ENCODE data around the gene SCGB3A1.

The SCGB3A1 gene

DNA sequence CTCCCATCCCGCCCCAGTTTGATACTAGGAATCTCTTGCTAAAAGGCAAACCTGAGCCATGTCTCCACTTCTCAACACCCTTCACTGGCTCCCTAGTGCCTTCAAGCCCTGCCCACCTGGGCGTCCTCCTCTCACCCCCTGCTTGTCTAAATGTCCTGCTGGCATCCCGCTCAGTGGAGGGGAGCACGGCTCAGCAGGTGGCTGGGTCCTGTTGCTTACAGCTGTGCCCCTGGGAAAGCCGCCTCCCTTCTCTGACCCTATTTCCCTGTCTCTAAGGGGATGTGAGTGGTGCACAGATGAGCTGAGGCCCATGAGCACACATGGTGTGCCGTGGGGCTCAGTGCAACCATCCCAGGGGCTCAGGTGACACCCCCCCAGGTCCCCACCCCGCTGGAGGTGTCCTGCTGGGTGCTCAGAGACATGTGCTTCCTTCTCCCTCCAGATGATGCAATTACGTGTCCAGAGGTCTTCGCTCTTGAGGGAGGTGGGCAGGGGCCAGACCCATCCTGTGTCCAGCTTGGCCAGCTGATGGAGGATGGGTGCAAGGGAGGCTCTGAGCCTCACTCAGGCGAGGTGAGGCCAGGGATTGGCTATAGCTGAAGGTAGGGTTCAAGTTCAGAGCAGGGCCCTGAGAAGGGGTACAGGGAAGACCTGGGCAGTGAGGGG, 34.0 kb upstream of the SCGB3A1 start:
- Histone ChIP-seq H4K8ac (ENCODE audit: low read depth, low read length) (no peak overlapping the region), H3K4me1 (ENCODE audit: control insufficient read depth in 2 of 2, insufficient read depth in 1 of 2, low read depth in 1 of 2, low read length in 2 of 2) (peaks cover 6 to 8% of the 10 kb centered on the region in 2 donors), H3K9ac (ENCODE audit: low read depth, low read length, poor library complexity) (no peak overlapping the region), H3K27me3 (ENCODE audit: control insufficient read depth in 3 of 3, insufficient read depth in 3 of 3, low read depth in 1 of 3, low read length in 3 of 3) (peaks cover 0 to 41% (median 2%) of the 10 kb centered on the region in 3 experiments), H3K4me3 (ENCODE audit: low read length in 2 of 2) (no peak overlapping the region), H4K91ac (ENCODE audit: low read depth, low read length, poor library complexity) (peak overlapping the region; percentile 82), H2AFZ (ENCODE audit: low read length) (no peak overlapping the region), H3K36me3 (replicated peaks in 1 of 2; ENCODE audit: control insufficient read depth in 2 of 2, insufficient read depth in 2 of 2, low read length in 2 of 2) (no peaks in the 10 kb centered on the region), H2BK15ac (ENCODE audit: low read length) (peak overlapping the region; percentile 15), H3K4ac (ENCODE audit: low read length) (no peak overlapping the region), H3K18ac (ENCODE audit: low read length) (no peak overlapping the region), H2BK5ac (ENCODE audit: low read length) (no peak overlapping the region), H3K79me1 (ENCODE audit: low read depth, low read length) (no peaks in the 10 kb centered on the region), H2AK5ac (ENCODE audit: low read depth, low read length) (peak overlapping the region; percentile 20), H3K9me3 (replicated peaks in 1 of 2; ENCODE audit: control insufficient read depth in 2 of 2, insufficient read depth in 1 of 2, low read depth in 1 of 2, low read length in 2 of 2) (peaks cover 0 to 4% of the 10 kb centered on the region in 2 donors), H3K27ac (replicated peaks; ENCODE audit: low read length) (no peak overlapping the region), H2BK12ac (ENCODE audit: low read length) (no peak overlapping the region), H3K4me2 (ENCODE audit: insufficient read depth, low read length, poor library complexity, severe bottlenecking) (no peak overlapping the region), H3K23ac (ENCODE audit: low read depth, low read length, poor library complexity) (no peak overlapping the region), H2BK120ac (ENCODE audit: low read depth, low read length) (no peak overlapping the region), H3K14ac (ENCODE audit: low read length) (peak overlapping the region; percentile 75)
- no CpG with 5 or more reads among the region's 10 CpGs for WGBS, 2 donors (ENCODE audit: extremely low coverage in 2 of 2, insufficient read length in 2 of 2, insufficient replicate concordance in 1 of 2)
- DNase-seq (ENCODE audit: low spot score): no peak

DNA sequence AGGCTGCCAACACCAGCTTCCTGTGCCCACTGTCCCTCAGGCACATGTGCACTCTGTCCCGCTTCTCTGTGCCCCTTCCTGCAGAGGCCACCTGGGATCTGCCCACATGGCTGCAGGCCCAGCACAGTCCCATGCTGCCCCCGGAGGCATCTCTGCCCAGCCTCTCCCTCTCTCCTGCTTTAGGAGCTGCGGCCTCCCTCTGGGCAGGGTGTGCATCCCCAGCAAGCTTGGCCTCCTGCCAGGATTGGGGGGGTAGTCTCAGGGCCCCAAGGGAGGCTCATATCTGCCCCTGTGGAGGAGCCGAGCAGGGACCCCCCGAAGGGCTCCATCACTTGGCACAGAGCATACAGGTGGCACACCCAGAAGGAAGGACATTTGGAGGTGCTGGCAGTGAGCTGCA, 33.3 kb upstream of the SCGB3A1 start:
- H3K18ac ChIP-seq (ENCODE audit: low read length): no peak overlapping the region
- H3K4me1 ChIP-seq (ENCODE audit: control insufficient read depth in 2 of 2, insufficient read depth in 1 of 2, low read depth in 1 of 2, low read length in 2 of 2): peaks cover 6 to 8% of the 10 kb centered on the region in 2 donors
- WGBS, 2 donors (ENCODE audit: extremely low coverage in 2 of 2, insufficient read length in 2 of 2, insufficient replicate concordance in 1 of 2): no CpG with 5 or more reads among the region's 5 CpGs
- no peak overlapping the region for H2BK120ac ChIP-seq (ENCODE audit: low read depth, low read length)
- no peaks in the 10 kb centered on the region for H3K79me1 ChIP-seq (ENCODE audit: low read depth, low read length)
- H3K9me3 ChIP-seq (replicated peaks in 1 of 2; ENCODE audit: control insufficient read depth in 2 of 2, insufficient read depth in 1 of 2, low read depth in 1 of 2, low read length in 2 of 2): peaks cover 0 to 4% of the 10 kb centered on the region in 2 donors
- peaks cover 0 to 38% (median 4%) of the 10 kb centered on the region in 3 experiments for H3K27me3 ChIP-seq (ENCODE audit: control insufficient read depth in 3 of 3, insufficient read depth in 3 of 3, low read depth in 1 of 3, low read length in 3 of 3)
- H2BK5ac ChIP-seq (ENCODE audit: low read length): no peak overlapping the region
- H3K23ac ChIP-seq (ENCODE audit: low read depth, low read length, poor library complexity): no peak overlapping the region
- H2BK12ac ChIP-seq (ENCODE audit: low read length): no peak overlapping the region
- H3K9ac ChIP-seq (ENCODE audit: low read depth, low read length, poor library complexity): no peak overlapping the region
- no peak overlapping the region for H4K8ac ChIP-seq (ENCODE audit: low read depth, low read length)
- no peak overlapping the region for H3K27ac ChIP-seq (replicated peaks; ENCODE audit: low read length)
- no peak overlapping the region for H3K14ac ChIP-seq (ENCODE audit: low read length)
- no peak for DNase-seq (ENCODE audit: low spot score)
- peak overlapping the region; percentile 75 for H2AK5ac ChIP-seq (ENCODE audit: low read depth, low read length)
- no peaks in the 10 kb centered on the region for H3K36me3 ChIP-seq (replicated peaks in 1 of 2; ENCODE audit: control insufficient read depth in 2 of 2, insufficient read depth in 2 of 2, low read length in 2 of 2)
- no peak overlapping the region for H2BK15ac ChIP-seq (ENCODE audit: low read length)
- no peak overlapping the region for H3K4me2 ChIP-seq (ENCODE audit: insufficient read depth, low read length, poor library complexity, severe bottlenecking)
- no peak overlapping the region for H3K4me3 ChIP-seq (ENCODE audit: low read length in 2 of 2)
- H4K91ac ChIP-seq (ENCODE audit: low read depth, low read length, poor library complexity): no peak overlapping the region
- no peak overlapping the region for H3K4ac ChIP-seq (ENCODE audit: low read length)
- no peak overlapping the region for H2AFZ ChIP-seq (ENCODE audit: low read length)

DNA sequence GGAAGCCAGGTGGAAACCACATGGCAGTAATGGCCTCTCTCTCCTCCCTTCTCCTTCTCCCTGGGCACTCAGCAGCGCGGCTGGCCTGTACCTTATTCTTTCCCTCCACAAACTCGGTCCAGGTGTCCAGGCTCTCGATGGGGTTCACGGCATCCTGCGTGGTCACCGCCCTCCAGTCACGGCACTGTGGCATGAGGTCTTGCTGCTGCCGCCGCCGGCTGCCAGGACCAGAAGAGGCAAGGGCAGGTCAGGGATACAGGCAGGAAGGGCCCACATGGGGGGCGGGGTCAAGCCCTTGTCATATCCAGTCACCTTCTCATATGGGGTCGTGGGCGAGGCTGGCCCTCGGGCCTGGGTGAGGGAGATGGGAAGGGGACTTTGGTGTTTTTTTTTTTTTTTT, 32.5 kb upstream of the SCGB3A1 start:
- Histone ChIP-seq H4K91ac (ENCODE audit: low read depth, low read length, poor library complexity) (no peak overlapping the region), H2BK15ac (ENCODE audit: low read length) (no peak overlapping the region), H3K27me3 (ENCODE audit: control insufficient read depth in 3 of 3, insufficient read depth in 3 of 3, low read depth in 1 of 3, low read length in 3 of 3) (peaks cover 0 to 33% (median 4%) of the 10 kb centered on the region in 3 experiments), H3K36me3 (replicated peaks in 1 of 2; ENCODE audit: control insufficient read depth in 2 of 2, insufficient read depth in 2 of 2, low read length in 2 of 2) (no peaks in the 10 kb centered on the region), H3K79me1 (ENCODE audit: low read depth, low read length) (no peaks in the 10 kb centered on the region), H2BK120ac (ENCODE audit: low read depth, low read length) (no peak overlapping the region), H2BK5ac (ENCODE audit: low read length) (peak overlapping the region; percentile 46), H3K14ac (ENCODE audit: low read length) (no peak overlapping the region), H3K27ac (replicated peaks; ENCODE audit: low read length) (no peak overlapping the region), H2AFZ (ENCODE audit: low read length) (peak overlapping the region; percentile 78), H3K23ac (ENCODE audit: low read depth, low read length, poor library complexity) (peak overlapping the region; percentile 73), H3K18ac (ENCODE audit: low read length) (peak overlapping the region; percentile 71), H3K4me3 (ENCODE audit: low read length in 2 of 2) (no peak overlapping the region), H3K4ac (ENCODE audit: low read length) (no peak overlapping the region), H3K9me3 (replicated peaks in 1 of 2; ENCODE audit: control insufficient read depth in 2 of 2, insufficient read depth in 1 of 2, low read depth in 1 of 2, low read length in 2 of 2) (peaks cover 0 to 6% of the 10 kb centered on the region in 2 donors), H3K4me2 (ENCODE audit: insufficient read depth, low read length, poor library complexity, severe bottlenecking) (no peak overlapping the region), H3K4me1 (ENCODE audit: control insufficient read depth in 2 of 2, insufficient read depth in 1 of 2, low read depth in 1 of 2, low read length in 2 of 2) (peaks cover 7 to 10% of the 10 kb centered on the region in 2 donors), H3K9ac (ENCODE audit: low read depth, low read length, poor library complexity) (no peak overlapping the region), H4K8ac (ENCODE audit: low read depth, low read length) (no peak overlapping the region), H2BK12ac (ENCODE audit: low read length) (no peak overlapping the region), H2AK5ac (ENCODE audit: low read depth, low read length) (no peak overlapping the region)
- no peak for DNase-seq (ENCODE audit: low spot score)
- WGBS, 2 donors (ENCODE audit: extremely low coverage in 2 of 2, insufficient read length in 2 of 2, insufficient replicate concordance in 1 of 2): no CpG with 5 or more reads among the region's 15 CpGs

DNA sequence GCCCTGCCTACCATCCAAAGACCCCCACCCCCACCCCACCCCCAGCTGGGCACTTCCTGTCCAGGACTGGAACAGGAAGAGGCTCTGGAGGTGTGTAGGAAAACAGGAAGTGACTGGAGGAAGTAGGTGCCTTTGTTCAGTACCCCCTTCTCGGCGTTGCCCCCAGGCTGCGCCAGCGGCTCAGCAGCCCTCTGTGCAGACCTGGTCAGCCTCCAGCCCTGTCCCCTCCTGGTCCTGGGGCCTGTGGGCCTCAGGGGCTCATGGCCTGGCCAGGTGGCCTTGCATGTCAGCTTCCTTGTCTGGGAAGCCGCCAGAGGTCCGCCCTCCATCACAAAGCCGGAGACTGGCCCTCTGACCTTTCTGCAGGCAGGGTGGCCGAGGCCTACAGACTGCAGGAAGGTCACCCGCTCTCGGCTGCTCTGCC, 32.1 kb upstream of the SCGB3A1 start:
- peak overlapping the region; percentile 46 for H2BK5ac ChIP-seq (ENCODE audit: low read length)
- H3K4ac ChIP-seq (ENCODE audit: low read length): no peak overlapping the region
- H3K4me3 ChIP-seq (ENCODE audit: low read length in 2 of 2): no peak overlapping the region
- H3K27me3 ChIP-seq (ENCODE audit: control insufficient read depth in 3 of 3, insufficient read depth in 3 of 3, low read depth in 1 of 3, low read length in 3 of 3): peaks cover 0 to 29% (median 4%) of the 10 kb centered on the region in 3 experiments
- peaks cover 0 to 6% of the 10 kb centered on the region in 2 donors for H3K9me3 ChIP-seq (replicated peaks in 1 of 2; ENCODE audit: control insufficient read depth in 2 of 2, insufficient read depth in 1 of 2, low read depth in 1 of 2, low read length in 2 of 2)
- no peaks in the 10 kb centered on the region for H3K36me3 ChIP-seq (replicated peaks in 1 of 2; ENCODE audit: control insufficient read depth in 2 of 2, insufficient read depth in 2 of 2, low read length in 2 of 2)
- WGBS, 2 donors (ENCODE audit: extremely low coverage in 2 of 2, insufficient read length in 2 of 2, insufficient replicate concordance in 1 of 2): no CpG with 5 or more reads among the region's 10 CpGs
- H4K91ac ChIP-seq (ENCODE audit: low read depth, low read length, poor library complexity): no peak overlapping the region
- DNase-seq (ENCODE audit: low spot score): no peak
- H3K23ac ChIP-seq (ENCODE audit: low read depth, low read length, poor library complexity): peak overlapping the region; percentile 73
- no peak overlapping the region for H2BK120ac ChIP-seq (ENCODE audit: low read depth, low read length)
- peak overlapping the region; percentile 60 for H3K9ac ChIP-seq (ENCODE audit: low read depth, low read length, poor library complexity)
- H2BK15ac ChIP-seq (ENCODE audit: low read length): no peak overlapping the region
- H3K14ac ChIP-seq (ENCODE audit: low read length): no peak overlapping the region
- no peak overlapping the region for H4K8ac ChIP-seq (ENCODE audit: low read depth, low read length)
- H2AK5ac ChIP-seq (ENCODE audit: low read depth, low read length): no peak overlapping the region
- H3K4me2 ChIP-seq (ENCODE audit: insufficient read depth, low read length, poor library complexity, severe bottlenecking): no peak overlapping the region
- no peaks in the 10 kb centered on the region for H3K79me1 ChIP-seq (ENCODE audit: low read depth, low read length)
- H2BK12ac ChIP-seq (ENCODE audit: low read length): no peak overlapping the region
- H3K18ac ChIP-seq (ENCODE audit: low read length): peak overlapping the region; percentile 71
- peaks cover 8 to 10% of the 10 kb centered on the region in 2 donors for H3K4me1 ChIP-seq (ENCODE audit: control insufficient read depth in 2 of 2, insufficient read depth in 1 of 2, low read depth in 1 of 2, low read length in 2 of 2)
- H2AFZ ChIP-seq (ENCODE audit: low read length): peak overlapping the region; percentile 78
- H3K27ac ChIP-seq (replicated peaks; ENCODE audit: low read length): no peak overlapping the region
